ENCODE data around the gene HDAC4. TPM values are rescaled to one million over a fixed set of nuclear protein-coding genes. Genes with fewer than 3 reads are reported as not detected.
A peak's percentile ranks its signal among the peaks of the same experiment; 100 is the strongest.
"Not testable (repeated sequence)": the region's sequence is repeated elsewhere in the genome, so short reads cannot be mapped to it uniquely, and the experiment has no call there.

Gene HDAC4
- total RNA-seq, 1 donor from 2014 or later, result 11.8 TPM

- Mint-ChIP-seq H3K4me3 (ENCODE audit: unreplicated experiment) (no peak overlapping the region), H3K27ac (ENCODE audit: unreplicated experiment) (no peak overlapping the region)
- no peak for FAIRE-seq
Observed at GRCh38 chr2:239283288-239283945, 117.4 kb downstream of the HDAC4 start.

GRCh38 chr2:239282448-239283287, 118.2 kb downstream of the HDAC4 start:
- no peak overlapping the region for H3K27ac Mint-ChIP-seq (ENCODE audit: unreplicated experiment)
- no peaks in the 10 kb centered on the region for H3K27me3 Mint-ChIP-seq (ENCODE audit: low read depth, unreplicated experiment)
- Histone ChIP-seq H4K20me1 (ENCODE audit: insufficient read depth, low read length) (peaks cover 7% of the 10 kb centered on the region), H3K9ac (ENCODE audit: low read length) (no peak overlapping the region), H3K79me2 (ENCODE audit: insufficient read depth, low read length) (peaks cover 8% of the 10 kb centered on the region), H3K9me3 (ENCODE audit: insufficient read depth, low read depth, low read length) (no peaks in the 10 kb centered on the region), H3K4me1 (ENCODE audit: insufficient read depth, low read length) (peaks cover 24% of the 10 kb centered on the region), H2AFZ (ENCODE audit: low read depth, low read length) (no peak overlapping the region), H3K4me2 (ENCODE audit: low read length) (no peak overlapping the region), H3K4me3 (ENCODE audit: insufficient read depth, low read depth, low read length) (no peak overlapping the region), H3K36me3 (ENCODE audit: insufficient read depth, low read length) (no peaks in the 10 kb centered on the region), H3K27me3 (ENCODE audit: insufficient read depth, low read length) (no peaks in the 10 kb centered on the region), H3K27ac (ENCODE audit: low read depth, low read length) (no peak overlapping the region)
- no peaks in the 10 kb centered on the region for H3K36me3 Mint-ChIP-seq (ENCODE audit: low read depth, unreplicated experiment)
- H3K4me1 Mint-ChIP-seq (ENCODE audit: low read depth, unreplicated experiment), result peaks cover 16% of the 10 kb centered on the region
- no peak for TF ChIP-seq CTCF (IDR thresholded peaks at IDR 0.05; ENCODE audit: insufficient read depth, low read depth, low read length)
- no peak for TF ChIP-seq EZH2 (IDR thresholded peaks at IDR 0.05; ENCODE audit: insufficient read depth, low read length)
- no peaks in the 10 kb centered on the region for H3K9me3 Mint-ChIP-seq (ENCODE audit: unreplicated experiment)
- no peak for FAIRE-seq
- no peak overlapping the region for H3K4me3 Mint-ChIP-seq (ENCODE audit: unreplicated experiment)
- no peak for DNase-seq (ENCODE audit: low read depth)

More at GRCh38 chr2:239283288-239283945, 117.4 kb downstream of the HDAC4 start:
- Histone ChIP-seq H3K4me3 (ENCODE audit: insufficient read depth, low read depth, low read length) (no peak overlapping the region), H3K27ac (ENCODE audit: low read depth, low read length) (no peak overlapping the region), H3K9me3 (ENCODE audit: insufficient read depth, low read depth, low read length) (no peaks in the 10 kb centered on the region), H3K4me1 (ENCODE audit: insufficient read depth, low read length) (peaks cover 24% of the 10 kb centered on the region), H3K36me3 (ENCODE audit: insufficient read depth, low read length) (no peaks in the 10 kb centered on the region), H2AFZ (ENCODE audit: low read depth, low read length) (no peak overlapping the region), H3K79me2 (ENCODE audit: insufficient read depth, low read length) (peaks cover 8% of the 10 kb centered on the region), H4K20me1 (ENCODE audit: insufficient read depth, low read length) (peaks cover 7% of the 10 kb centered on the region), H3K27me3 (ENCODE audit: insufficient read depth, low read length) (no peaks in the 10 kb centered on the region), H3K9ac (ENCODE audit: low read length) (no peak overlapping the region), H3K4me2 (ENCODE audit: low read length) (no peak overlapping the region)
- Mint-ChIP-seq H3K36me3 (ENCODE audit: low read depth, unreplicated experiment) (no peaks in the 10 kb centered on the region), H3K27me3 (ENCODE audit: low read depth, unreplicated experiment) (no peaks in the 10 kb centered on the region), H3K4me1 (ENCODE audit: low read depth, unreplicated experiment) (peaks cover 20% of the 10 kb centered on the region), H3K9me3 (ENCODE audit: unreplicated experiment) (no peaks in the 10 kb centered on the region)
- no peak for DNase-seq (ENCODE audit: low read depth)
- TF ChIP-seq CTCF (IDR thresholded peaks at IDR 0.05; ENCODE audit: insufficient read depth, low read depth, low read length) (no peak), EZH2 (IDR thresholded peaks at IDR 0.05; ENCODE audit: insufficient read depth, low read length) (no peak)

DNA sequence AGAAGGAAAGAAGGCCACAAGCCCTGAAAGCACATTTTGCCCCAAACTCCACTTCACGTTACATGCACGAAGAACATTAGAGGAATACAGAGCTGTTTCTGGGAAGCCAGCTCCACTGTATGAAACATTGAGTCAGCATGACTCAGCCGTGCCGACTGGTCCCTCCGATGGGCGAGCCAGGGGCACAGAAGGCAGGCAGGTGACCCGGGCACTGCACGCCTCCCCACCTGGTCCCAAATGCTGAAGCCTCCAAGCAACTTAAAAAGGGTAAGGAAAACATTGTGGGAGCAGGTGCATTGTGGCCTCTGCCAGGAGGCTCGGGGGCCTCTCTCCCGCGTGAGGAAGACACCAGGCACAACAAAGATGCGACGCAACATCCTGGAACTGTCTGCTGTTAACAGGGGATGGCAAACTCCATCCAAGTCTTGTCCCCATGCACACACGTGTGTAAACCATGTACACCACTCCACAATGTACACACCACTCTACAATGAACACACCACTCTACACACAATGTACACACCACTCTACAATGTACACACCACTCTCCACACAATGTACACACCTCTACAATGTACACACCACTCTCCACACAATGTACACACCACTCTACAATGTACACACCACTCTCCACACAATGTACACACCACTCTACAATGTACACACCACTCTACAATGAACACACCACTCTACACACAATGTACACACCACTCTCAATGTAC, 120.4 kb downstream of the HDAC4 start:
- peaks cover 12% of the 10 kb centered on the region for H3K4me1 Mint-ChIP-seq (ENCODE audit: low read depth, unreplicated experiment)

More for the DNA sequence above, 120.4 kb downstream of the HDAC4 start:
- not testable (repeated sequence) for H3K9me3 ChIP-seq (ENCODE audit: insufficient read depth, low read depth, low read length); H3K27me3 Mint-ChIP-seq (ENCODE audit: low read depth, unreplicated experiment); H3K9me3 Mint-ChIP-seq (ENCODE audit: unreplicated experiment); H4K20me1 ChIP-seq (ENCODE audit: insufficient read depth, low read length); FAIRE-seq; H3K27ac Mint-ChIP-seq (ENCODE audit: unreplicated experiment); H2AFZ ChIP-seq (ENCODE audit: low read depth, low read length); H3K36me3 ChIP-seq (ENCODE audit: insufficient read depth, low read length); H3K36me3 Mint-ChIP-seq (ENCODE audit: low read depth, unreplicated experiment); H3K27me3 ChIP-seq (ENCODE audit: insufficient read depth, low read length); H3K4me3 ChIP-seq (ENCODE audit: insufficient read depth, low read depth, low read length); H3K4me3 Mint-ChIP-seq (ENCODE audit: unreplicated experiment)
- H3K9ac ChIP-seq (ENCODE audit: low read length), result peak overlapping the region; percentile 51
- H3K4me2 ChIP-seq (ENCODE audit: low read length), result peak overlapping the region; percentile 61
- H3K4me1 ChIP-seq (ENCODE audit: insufficient read depth, low read length), result peaks cover 28% of the 10 kb centered on the region
- DNase-seq (ENCODE audit: low read depth), result peak; percentile 77
- peaks cover 19% of the 10 kb centered on the region for H3K79me2 ChIP-seq (ENCODE audit: insufficient read depth, low read length)
- H3K27ac ChIP-seq (ENCODE audit: low read depth, low read length), result peak overlapping the region; percentile 65
